Epidermal melanocyte (primary cell): ENCODE results near the gene EEF2K.

Source experiments
- DNase-seq: peaks from one replicate; pipeline ENCODE4 v3.0.0; 2011; ENCODE audit warnings: low spot score; ENCODE audit not compliant: insufficient read length

EEF2K gene

GRCh38 chr16:22315979-22316378 is 109.9 kb downstream of the EEF2K start:
- no peak for DNase-seq

- DNase-seq: no peak
Observed at GRCh38 chr16:22316411-22316811, 110.3 kb downstream of the EEF2K start.

- DNase-seq: no peak
Observed at GRCh38 chr16:22317001-22317530, 111.0 kb downstream of the EEF2K start.

GRCh38 chr16:22317625-22318024 is 111.5 kb downstream of the EEF2K start:
- DNase-seq: no peak

GRCh38 chr16:22318690-22319358 is 112.7 kb downstream of the EEF2K start:
- peak; percentile 30 for DNase-seq

GRCh38 chr16:22320572-22321339 is 114.7 kb downstream of the EEF2K start:
- DNase-seq: no peak

GRCh38 chr16:22321340-22322001 is 115.4 kb downstream of the EEF2K start:
- DNase-seq: peak; percentile 37

- no peak for DNase-seq
Observed at GRCh38 chr16:22322021-22322471, 116.0 kb downstream of the EEF2K start.

- DNase-seq: no peak
Observed at GRCh38 chr16:22322741-22323140, 116.7 kb downstream of the EEF2K start.

- DNase-seq: no peak
Observed at GRCh38 chr16:22323173-22323958, 117.3 kb downstream of the EEF2K start.

- no peak for DNase-seq
Observed at GRCh38 chr16:22323959-22324786, 118.1 kb downstream of the EEF2K start.

GRCh38 chr16:22324787-22325597 is 118.9 kb downstream of the EEF2K start:
- no peak for DNase-seq

GRCh38 chr16:22325598-22326368 is 119.7 kb downstream of the EEF2K start:
- DNase-seq: no peak

- no peak for DNase-seq
Observed at GRCh38 chr16:22326369-22326652, 120.2 kb downstream of the EEF2K start.

GRCh38 chr16:22326771-22327445 is 120.8 kb downstream of the EEF2K start:
- DNase-seq: no peak

GRCh38 chr16:22327446-22327775 is 121.3 kb downstream of the EEF2K start:
- no peak for DNase-seq

GRCh38 chr16:22328081-22328725 is 122.1 kb downstream of the EEF2K start:
- no peak for DNase-seq

- DNase-seq: no peak
Observed at GRCh38 chr16:22329199-22329695, 123.2 kb downstream of the EEF2K start.
